Muscle of leg (tissue), 11 donors: ENCODE results near the gene BAG3. TPM values are rescaled to one million over a fixed set of nuclear protein-coding genes. Genes with fewer than 3 reads are reported as not detected.
A peak's percentile ranks its signal among the peaks of the same experiment; 100 is the strongest.

Experiments used
- DNase-seq: peaks from one replicate; pipeline ENCODE4 v3.0.0; 2013
- H3K27ac ChIP-seq: one replicate; pipeline ENCODE4 v1.5.1; 2013; ENCODE audit warnings: mild to moderate bottlenecking, low read length, control low read depth
- H3K27me3 ChIP-seq: one replicate; pipeline ENCODE4 v1.6.1; 2013; ENCODE audit warnings: low read length; ENCODE audit not compliant: control insufficient read depth, insufficient read depth
- H3K36me3 ChIP-seq: one replicate; pipeline ENCODE4 v1.6.1; 2013; ENCODE audit warnings: low read length; ENCODE audit not compliant: control insufficient read depth, insufficient read depth
- H3K4me1 ChIP-seq: one replicate; pipeline ENCODE4 v1.6.1; 2013; ENCODE audit warnings: low read length; ENCODE audit not compliant: control insufficient read depth, insufficient read depth
- H3K4me3 ChIP-seq: one replicate; pipeline ENCODE4 v1.5.1; 2013; ENCODE audit warnings: low read length, control low read depth
- H3K9me3 ChIP-seq: replicated peaks from 2 replicates; pipeline ENCODE4 v1.6.1; 2013; ENCODE audit warnings: low read depth, low read length; ENCODE audit not compliant: control insufficient read depth
- WGBS: methylation state at CpG from one replicate; pipeline ENCODE4 v1.1.5; 2013; ENCODE audit warnings: missing lambda C conversion rate; ENCODE audit not compliant: insufficient coverage; 5-methylcytosine and 5-hydroxymethylcytosine counted together
- polyA plus RNA-seq, 8 donors: library from polyadenylated mRNA; unstranded; fragments of 120-200 nt; gene quantifications; one replicate each; pipeline versions ENCODE4 v1.2.1 to v1.2.3, GENCODE V29; 2013; ENCODE audit warnings: inconsistent platforms in 1 of 8, low replicate concordance in 1 of 8; ENCODE audit not compliant: insufficient read length in 8 of 8, insufficient read depth in 1 of 8
- total RNA-seq: library from RNA; stranded (reverse); fragments of 120-200 nt; gene quantifications from one replicate; pipeline ENCODE4 v1.2.4, GENCODE V29; 2013

The BAG3 gene
- total and polyA plus RNA-seq, 9 donors, result 9.1 to 45.4 (median 39.5) TPM

DNA sequence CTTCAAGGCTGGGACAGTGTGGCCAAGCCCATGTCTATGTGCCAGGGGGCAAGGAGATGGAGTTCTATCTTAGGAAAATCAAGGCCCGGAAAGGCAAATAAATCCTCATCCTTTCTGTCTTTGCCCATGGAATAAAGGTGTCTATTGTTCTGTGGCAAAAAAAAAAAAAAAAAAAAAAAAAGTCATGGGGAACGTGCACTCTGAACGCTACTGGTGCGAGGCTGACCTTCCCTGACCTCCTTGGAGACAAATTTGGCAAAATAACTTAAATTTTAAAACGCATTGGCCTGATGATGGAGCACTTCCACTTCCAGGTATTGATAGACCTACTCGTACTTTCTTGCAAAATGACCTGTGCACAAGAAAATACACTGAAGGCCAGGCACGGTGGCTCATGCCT is 12.2 kb upstream of the BAG3 start:
- Histone ChIP-seq H3K9me3 (no peaks in the 10 kb centered on the region), H3K4me1 (no peaks in the 10 kb centered on the region), H3K27ac (no peak overlapping the region), H3K27me3 (peaks cover 2% of the 10 kb centered on the region), H3K36me3 (no peaks in the 10 kb centered on the region), H3K4me3 (no peak overlapping the region)
- DNase-seq, result no peak
- 80% methylated on average over 1 of the region's 7 CpGs for WGBS

- H3K4me3 ChIP-seq, result no peak overlapping the region
- WGBS, result no CpG with 5 or more reads among the region's 6 CpGs
- peaks cover 2% of the 10 kb centered on the region for H3K27me3 ChIP-seq
- peaks cover 3% of the 10 kb centered on the region for H3K9me3 ChIP-seq
- H3K4me1 ChIP-seq, result no peaks in the 10 kb centered on the region
- H3K27ac ChIP-seq, result no peak overlapping the region
- no peaks in the 10 kb centered on the region for H3K36me3 ChIP-seq
- DNase-seq, result no peak
These were observed 10.8 kb upstream of the BAG3 start for GRCh38 chr10:119640384-119640783.

DNA sequence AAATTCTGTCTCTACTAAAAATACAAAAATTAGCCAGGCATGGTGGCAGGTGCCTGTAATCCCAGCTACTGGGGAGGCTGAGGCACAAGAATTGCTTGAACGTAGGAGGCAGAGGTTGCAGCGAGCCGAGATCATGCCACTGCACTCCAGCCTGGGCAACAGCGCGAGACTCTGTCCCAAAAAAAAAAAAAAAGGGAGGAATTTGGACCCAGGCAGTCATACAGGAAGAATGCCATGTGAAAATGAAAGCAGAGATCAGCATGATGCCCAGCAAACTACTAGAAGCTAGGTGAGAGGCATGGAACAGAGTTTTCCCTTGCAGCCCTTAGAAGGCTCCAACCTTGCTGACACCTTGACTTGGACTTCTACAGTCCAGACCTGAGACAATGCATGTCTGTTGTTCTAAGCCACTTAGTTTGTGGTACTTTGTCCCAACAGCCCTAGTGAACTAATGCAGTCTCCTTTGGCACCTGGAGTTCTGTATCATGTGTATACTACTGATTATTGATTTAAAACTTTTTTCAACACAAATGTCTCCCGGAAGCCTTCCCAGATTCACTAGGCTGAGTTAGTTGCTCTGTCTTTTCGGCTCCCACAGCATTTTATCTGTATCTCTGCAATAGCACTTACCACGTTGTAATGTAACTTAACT is 10.2 kb upstream of the BAG3 start:
- WGBS, result 67% methylated on average over 8 of the region's 8 CpGs
- H3K9me3 ChIP-seq, result peaks cover 3% of the 10 kb centered on the region
- H3K4me1 ChIP-seq, result no peaks in the 10 kb centered on the region
- peaks cover 2% of the 10 kb centered on the region for H3K27me3 ChIP-seq
- no peak overlapping the region for H3K4me3 ChIP-seq
- no peak overlapping the region for H3K27ac ChIP-seq
- no peaks in the 10 kb centered on the region for H3K36me3 ChIP-seq
- no peak for DNase-seq

- no peak for DNase-seq
- Histone ChIP-seq H3K27me3 (peaks cover 2% of the 10 kb centered on the region), H3K4me1 (no peaks in the 10 kb centered on the region), H3K36me3 (no peaks in the 10 kb centered on the region), H3K4me3 (no peak overlapping the region), H3K27ac (no peak overlapping the region), H3K9me3 (peaks cover 3% of the 10 kb centered on the region)
- WGBS, result no CpG with 5 or more reads among the region's 2 CpGs
These were observed 8.5 kb upstream of the BAG3 start for GRCh38 chr10:119642556-119643111.

- Histone ChIP-seq H3K4me1 (no peaks in the 10 kb centered on the region), H3K27ac (no peak overlapping the region), H3K27me3 (peaks cover 2% of the 10 kb centered on the region), H3K4me3 (no peak overlapping the region), H3K36me3 (no peaks in the 10 kb centered on the region), H3K9me3 (peaks cover 3% of the 10 kb centered on the region)
- WGBS, result 44% methylated on average over 5 of the region's 15 CpGs
- DNase-seq, result no peak
These were observed 7.6 kb upstream of the BAG3 start for GRCh38 chr10:119643306-119644204.

GRCh38 chr10:119644205-119644814 is 6.9 kb upstream of the BAG3 start:
- Histone ChIP-seq H3K36me3 (no peaks in the 10 kb centered on the region), H3K27ac (no peak overlapping the region), H3K4me3 (no peak overlapping the region), H3K4me1 (no peaks in the 10 kb centered on the region), H3K9me3 (peaks cover 3% of the 10 kb centered on the region), H3K27me3 (peaks cover 2% of the 10 kb centered on the region)
- WGBS, result 27% methylated on average over 5 of the region's 15 CpGs
- DNase-seq, result no peak

- no peaks in the 10 kb centered on the region for H3K4me1 ChIP-seq
- peaks cover 2% of the 10 kb centered on the region for H3K27me3 ChIP-seq
- no CpG with 5 or more reads among the region's 3 CpGs for WGBS
- H3K27ac ChIP-seq, result no peak overlapping the region
- peaks cover 3% of the 10 kb centered on the region for H3K9me3 ChIP-seq
- no peak for DNase-seq
- H3K4me3 ChIP-seq, result no peak overlapping the region
- H3K36me3 ChIP-seq, result no peaks in the 10 kb centered on the region
These were observed 6.2 kb upstream of the BAG3 start for GRCh38 chr10:119644994-119645393.

DNA sequence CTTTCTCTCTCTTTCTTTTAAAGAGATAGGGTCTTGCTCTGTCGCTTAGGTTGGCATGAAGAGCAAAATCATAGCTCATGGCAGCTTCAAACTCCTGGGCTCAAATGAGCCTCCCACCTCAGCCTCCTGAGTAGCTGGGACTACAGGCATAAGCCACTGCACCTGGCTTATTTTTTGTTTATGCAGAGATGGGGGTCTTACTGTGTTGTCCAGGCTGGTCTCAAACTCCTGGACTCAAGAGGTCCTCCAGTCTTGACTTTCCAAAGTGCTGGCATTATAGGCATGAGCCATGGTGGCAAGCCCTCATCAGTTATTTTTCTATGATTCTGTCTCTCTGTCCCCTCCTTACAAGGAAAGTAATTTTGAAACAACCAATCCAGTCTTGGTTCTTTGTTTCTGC is 1.1 kb upstream of the BAG3 start:
- no peak for DNase-seq
- Histone ChIP-seq H3K4me3 (no peak overlapping the region), H3K27me3 (no peaks in the 10 kb centered on the region), H3K36me3 (peaks cover 7% of the 10 kb centered on the region), H3K27ac (no peak overlapping the region), H3K4me1 (peaks cover 15% of the 10 kb centered on the region), H3K9me3 (no peaks in the 10 kb centered on the region)
- WGBS, result 100% methylated on average over 1 of the region's 1 CpG

DNA sequence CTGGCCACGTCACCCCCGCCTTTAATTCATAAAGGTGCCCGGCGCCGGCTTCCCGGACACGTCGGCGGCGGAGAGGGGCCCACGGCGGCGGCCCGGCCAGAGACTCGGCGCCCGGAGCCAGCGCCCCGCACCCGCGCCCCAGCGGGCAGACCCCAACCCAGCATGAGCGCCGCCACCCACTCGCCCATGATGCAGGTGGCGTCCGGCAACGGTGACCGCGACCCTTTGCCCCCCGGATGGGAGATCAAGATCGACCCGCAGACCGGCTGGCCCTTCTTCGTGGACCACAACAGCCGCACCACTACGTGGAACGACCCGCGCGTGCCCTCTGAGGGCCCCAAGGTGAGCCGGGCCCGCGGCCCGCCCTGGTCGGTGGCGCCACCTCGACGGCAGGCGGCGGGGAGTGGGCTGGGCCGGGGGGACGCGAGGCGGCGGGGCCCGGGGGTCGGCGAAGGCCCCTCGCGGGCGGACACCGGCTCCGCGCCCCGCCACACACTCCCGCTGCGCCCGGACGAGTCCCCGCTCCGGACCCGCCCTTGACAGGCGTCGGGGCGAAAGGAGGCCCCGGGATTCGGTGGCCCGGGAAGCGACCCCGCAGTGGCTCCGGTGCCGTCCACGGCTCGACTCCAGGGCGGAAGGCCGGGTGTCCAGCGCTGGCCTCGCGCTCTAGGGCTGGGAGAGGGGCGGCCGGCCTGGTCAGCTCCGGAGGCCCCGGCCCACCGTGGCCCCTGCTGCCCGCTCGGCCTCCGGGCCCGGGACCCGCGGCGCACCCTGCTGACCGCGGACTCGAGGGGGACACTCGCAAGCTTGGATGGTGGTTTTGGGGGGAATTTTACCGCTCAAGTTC is 557 bp downstream of the BAG3 start:
- H3K27me3 ChIP-seq, result no peaks in the 10 kb centered on the region
- peak overlapping the region; percentile 82 for H3K4me3 ChIP-seq
- WGBS, result under 1% methylated on average over 95 of the region's 107 CpGs
- peaks cover 15% of the 10 kb centered on the region for H3K36me3 ChIP-seq
- peaks cover 23% of the 10 kb centered on the region for H3K4me1 ChIP-seq
- DNase-seq, result no peak
- peak overlapping the region; percentile 93 for H3K27ac ChIP-seq
- no peaks in the 10 kb centered on the region for H3K9me3 ChIP-seq
